ENCODE measurements around the gene ADGRD1.

The ADGRD1 gene

GRCh38 chr12:131140069-131140435 is 186.3 kb downstream of the ADGRD1 start:
- no peaks in the 10 kb centered on the region for H3K9me3 ChIP-seq (ENCODE audit: low read depth, low read length)
- TF ChIP-seq POLR2AphosphoS5 (IDR thresholded peaks at IDR 0.05; ENCODE audit: borderline replicate concordance, low read depth, low read length) (no peak), EZH2 (IDR thresholded peaks at IDR 0.05) (no peak), FOXP2 (optimal IDR thresholded peaks at IDR 0.05; ENCODE audit: control extremely low read depth, extremely low read length, insufficient read depth) (no peak)
- no peak overlapping the region for H3K27ac ChIP-seq
- H3K9ac ChIP-seq (ENCODE audit: insufficient read length) = no peak overlapping the region
- no peaks in the 10 kb centered on the region for H3K36me3 ChIP-seq (ENCODE audit: insufficient read depth, low read length)
- no peak for DNase-seq (ENCODE audit: low read depth, low spot score)
- no peak overlapping the region for H3K4me3 ChIP-seq

- Histone ChIP-seq H3K9ac (ENCODE audit: insufficient read length) (no peak overlapping the region), H3K36me3 (ENCODE audit: insufficient read depth, low read length) (no peaks in the 10 kb centered on the region), H3K27ac (no peak overlapping the region), H3K9me3 (ENCODE audit: low read depth, low read length) (no peaks in the 10 kb centered on the region), H3K4me3 (no peak overlapping the region)
- no peak for TF ChIP-seq FOXP2 (optimal IDR thresholded peaks at IDR 0.05; ENCODE audit: control extremely low read depth, extremely low read length, insufficient read depth)
- TF ChIP-seq EZH2 (IDR thresholded peaks at IDR 0.05) = no peak
- TF ChIP-seq POLR2AphosphoS5 (IDR thresholded peaks at IDR 0.05; ENCODE audit: borderline replicate concordance, low read depth, low read length) = no peak
- no peak for DNase-seq (ENCODE audit: low read depth, low spot score)
Measured at GRCh38 chr12:131140697-131141096, 187.0 kb downstream of the ADGRD1 start.

- Histone ChIP-seq H3K9me3 (ENCODE audit: low read depth, low read length) (no peaks in the 10 kb centered on the region), H3K36me3 (ENCODE audit: insufficient read depth, low read length) (no peaks in the 10 kb centered on the region), H3K9ac (ENCODE audit: insufficient read length) (no peak overlapping the region), H3K4me3 (no peak overlapping the region), H3K27ac (no peak overlapping the region)
- TF ChIP-seq EZH2 (IDR thresholded peaks at IDR 0.05) (no peak), POLR2AphosphoS5 (IDR thresholded peaks at IDR 0.05; ENCODE audit: borderline replicate concordance, low read depth, low read length) (no peak), FOXP2 (optimal IDR thresholded peaks at IDR 0.05; ENCODE audit: control extremely low read depth, extremely low read length, insufficient read depth) (no peak)
- DNase-seq (ENCODE audit: low read depth, low spot score) = no peak
Measured at GRCh38 chr12:131141514-131141913, 187.8 kb downstream of the ADGRD1 start.

- H3K9ac ChIP-seq (ENCODE audit: insufficient read length) = no peak overlapping the region
- no peak overlapping the region for H3K27ac ChIP-seq
- H3K4me3 ChIP-seq = no peak overlapping the region
- no peaks in the 10 kb centered on the region for H3K9me3 ChIP-seq (ENCODE audit: low read depth, low read length)
- no peaks in the 10 kb centered on the region for H3K36me3 ChIP-seq (ENCODE audit: insufficient read depth, low read length)
- no peak for DNase-seq (ENCODE audit: low read depth, low spot score)
- TF ChIP-seq EZH2 (IDR thresholded peaks at IDR 0.05) (no peak), FOXP2 (optimal IDR thresholded peaks at IDR 0.05; ENCODE audit: control extremely low read depth, extremely low read length, insufficient read depth) (no peak), POLR2AphosphoS5 (IDR thresholded peaks at IDR 0.05; ENCODE audit: borderline replicate concordance, low read depth, low read length) (no peak)
Measured at GRCh38 chr12:131142891-131143657, 189.4 kb downstream of the ADGRD1 start.

GRCh38 chr12:131146173-131146675 is 192.5 kb downstream of the ADGRD1 start:
- TF ChIP-seq EZH2 (IDR thresholded peaks at IDR 0.05) (no peak), FOXP2 (optimal IDR thresholded peaks at IDR 0.05; ENCODE audit: control extremely low read depth, extremely low read length, insufficient read depth) (no peak), POLR2AphosphoS5 (IDR thresholded peaks at IDR 0.05; ENCODE audit: borderline replicate concordance, low read depth, low read length) (no peak)
- no peak for DNase-seq (ENCODE audit: low read depth, low spot score)
- no peaks in the 10 kb centered on the region for H3K9me3 ChIP-seq (ENCODE audit: low read depth, low read length)
- H3K9ac ChIP-seq (ENCODE audit: insufficient read length) = no peak overlapping the region
- no peaks in the 10 kb centered on the region for H3K36me3 ChIP-seq (ENCODE audit: insufficient read depth, low read length)
- no peak overlapping the region for H3K27ac ChIP-seq
- H3K4me3 ChIP-seq = no peak overlapping the region

GRCh38 chr12:131147293-131147692 is 193.6 kb downstream of the ADGRD1 start:
- DNase-seq (ENCODE audit: low read depth, low spot score) = no peak
- H3K4me3 ChIP-seq = no peak overlapping the region
- TF ChIP-seq FOXP2 (optimal IDR thresholded peaks at IDR 0.05; ENCODE audit: control extremely low read depth, extremely low read length, insufficient read depth) (no peak), POLR2AphosphoS5 (IDR thresholded peaks at IDR 0.05; ENCODE audit: borderline replicate concordance, low read depth, low read length) (no peak), EZH2 (IDR thresholded peaks at IDR 0.05) (no peak)
- no peak overlapping the region for H3K9ac ChIP-seq (ENCODE audit: insufficient read length)
- H3K27ac ChIP-seq = no peak overlapping the region
- no peaks in the 10 kb centered on the region for H3K36me3 ChIP-seq (ENCODE audit: insufficient read depth, low read length)
- H3K9me3 ChIP-seq (ENCODE audit: low read depth, low read length) = no peaks in the 10 kb centered on the region

- H3K36me3 ChIP-seq (ENCODE audit: insufficient read depth, low read length) = no peaks in the 10 kb centered on the region
Measured at GRCh38 chr12:131147894-131148293, 194.2 kb downstream of the ADGRD1 start.

GRCh38 chr12:131151558-131152345 is 198.0 kb downstream of the ADGRD1 start:
- H3K9me3 ChIP-seq (ENCODE audit: low read depth, low read length) = no peaks in the 10 kb centered on the region
- DNase-seq (ENCODE audit: low read depth, low spot score) = no peak
- H3K9ac ChIP-seq (ENCODE audit: insufficient read length) = no peak overlapping the region
- TF ChIP-seq EZH2 (IDR thresholded peaks at IDR 0.05) (no peak), FOXP2 (optimal IDR thresholded peaks at IDR 0.05; ENCODE audit: control extremely low read depth, extremely low read length, insufficient read depth) (no peak), POLR2AphosphoS5 (IDR thresholded peaks at IDR 0.05; ENCODE audit: borderline replicate concordance, low read depth, low read length) (no peak)
- no peak overlapping the region for H3K4me3 ChIP-seq
- no peak overlapping the region for H3K27ac ChIP-seq
- no peaks in the 10 kb centered on the region for H3K36me3 ChIP-seq (ENCODE audit: insufficient read depth, low read length)

More at GRCh38 chr12:131147894-131148293, 194.2 kb downstream of the ADGRD1 start:
- Histone ChIP-seq H3K4me3 (no peak overlapping the region), H3K27ac (no peak overlapping the region), H3K9ac (ENCODE audit: insufficient read length) (no peak overlapping the region), H3K9me3 (ENCODE audit: low read depth, low read length) (no peaks in the 10 kb centered on the region)
- TF ChIP-seq POLR2AphosphoS5 (IDR thresholded peaks at IDR 0.05; ENCODE audit: borderline replicate concordance, low read depth, low read length) (no peak), EZH2 (IDR thresholded peaks at IDR 0.05) (no peak), FOXP2 (optimal IDR thresholded peaks at IDR 0.05; ENCODE audit: control extremely low read depth, extremely low read length, insufficient read depth) (no peak)
- DNase-seq (ENCODE audit: low read depth, low spot score) = no peak

All from SK-N-MC (cell line).